GM12878 (cell line): ENCODE data around the gene LBHD1. TPM values are rescaled to one million over a fixed set of nuclear protein-coding genes. Genes with fewer than 3 reads are reported as not detected.
"Not testable (repeated sequence)": the region's sequence is repeated elsewhere in the genome, so short reads cannot be mapped to it uniquely, and the experiment has no call there.

Experiments used
- ATAC-seq: fragments of 200-7000 bp; cut with Tn5 transposase; 3 replicates; pipeline ENCODE4 v1.9.1; 2020; ENCODE audit warnings: mild to moderate bottlenecking, moderate library complexity
- BruUV-seq: library from RNA; stranded (reverse); fragments of 400-500 nt; replicated peaks from 2 replicates; lab custom pipeline; 2021; lab: Mats Ljungman, UMichigan
- CTCF ChIA-PET: fragments of 300-600 bp; sonication (Branson Sonifier 250); formaldehyde crosslinking; extraction: SDS; loops from one replicate; lab custom pipeline; 2021; ENCODE audit warnings: inconsistent platforms; lab: Yijun Ruan, JAX
- POLR2A ChIA-PET: fragments of 350-600 bp; formaldehyde crosslinking; extraction: SDS; loops from one replicate; lab custom pipeline; 2021; ENCODE audit warnings: inconsistent platforms; lab: Charles Lee
- RAD21 ChIA-PET: fragments of 300-600 bp; sonication (Branson Sonifier 250); formaldehyde crosslinking; loops from one replicate; lab custom pipeline; 2023; ENCODE audit warnings: antibody characterized with exemption; ENCODE audit not compliant: unreplicated experiment; lab: Charles Lee
- SMC1A ChIA-PET: fragments of 300-600 bp; sonication (Branson Sonifier 250); formaldehyde crosslinking; loops from one replicate; lab custom pipeline; 2023; ENCODE audit not compliant: unreplicated experiment, uncharacterized antibody; lab: Charles Lee
- DNase-seq: peaks from one replicate; pipeline ENCODE4 v3.0.0-alpha.2; 2011; ENCODE audit warnings: low read depth, low spot score
- FAIRE-seq: peaks from 3 replicates; lab custom pipeline; 2011; peaks lifted over from hg19 to GRCh38; lab: Jason Lieb, UNC
- H2AFZ ChIP-seq: 2 replicates; pipeline ENCODE4 v1.6.0; 2011; ENCODE audit warnings: low read depth, low read length, control low read depth; ENCODE audit not compliant: control insufficient read depth
- H3K27ac ChIP-seq: 2 replicates; pipeline ENCODE4 v1.5.1; 2011; ENCODE audit warnings: control low read depth; ENCODE audit not compliant: control insufficient read depth, insufficient read depth
- H3K27me3 ChIP-seq, 2 experiments: replicated peaks in 1 of 2; 2 replicates each; pipeline versions ENCODE4 v1.6.0 to v1.6.1; 2011; ENCODE audit warnings: low read length in 1 of 2; ENCODE audit not compliant: control insufficient read depth in 2 of 2, insufficient read depth in 2 of 2
- H3K36me3 ChIP-seq, 2 experiments: 2 replicates each; pipeline ENCODE4 v1.5.1; 2011; ENCODE audit warnings: low read length in 1 of 2; ENCODE audit not compliant: control insufficient read depth in 2 of 2, insufficient read depth in 2 of 2
- H3K4me1 ChIP-seq: 2 replicates; pipeline ENCODE4 v1.6.1; 2011; ENCODE audit warnings: mild to moderate bottlenecking, low read length, moderate library complexity, mixed read lengths; ENCODE audit not compliant: control insufficient read depth, insufficient read depth
- H3K4me2 ChIP-seq: 2 replicates; pipeline ENCODE4 v1.6.0; 2011; ENCODE audit warnings: control low read depth; ENCODE audit not compliant: control insufficient read depth, insufficient read depth
- H3K4me3 ChIP-seq: fragments of 200-600 bp; sonication (generic); 2 replicates; pipeline ENCODE4 v1.5.1; 2016
- H3K79me2 ChIP-seq: 2 replicates; pipeline ENCODE4 v1.6.0; 2011; ENCODE audit warnings: low read length; ENCODE audit not compliant: control insufficient read depth, insufficient read depth
- H3K9ac ChIP-seq: 2 replicates; pipeline ENCODE4 v1.8.0; 2011; ENCODE audit warnings: low read length, control low read depth, mixed read lengths; ENCODE audit not compliant: control insufficient read depth, insufficient read depth
- H3K9me3 ChIP-seq: replicated peaks from 3 replicates; pipeline ENCODE4 v1.5.1; 2011; ENCODE audit warnings: mild to moderate bottlenecking, low read length; ENCODE audit not compliant: control insufficient read depth, insufficient read depth
- H4K20me1 ChIP-seq: 2 replicates; pipeline ENCODE4 v1.6.0; 2011; ENCODE audit not compliant: control insufficient read depth, insufficient read depth
- ATF3 ChIP-seq: IDR thresholded peaks from 2 replicates; pipeline ENCODE4 v1.6.1; 2011; ENCODE audit warnings: low read depth, mild to moderate bottlenecking, low read length, moderate library complexity, borderline replicate concordance; ENCODE audit errors: extremely low read depth
- POLR2A ChIP-seq: IDR thresholded peaks from 2 replicates; pipeline ENCODE4 v1.6.1; 2011; ENCODE audit warnings: low read depth, mild to moderate bottlenecking, low read length
- WGBS: methylation state at CpG from one replicate; pipeline ENCODE4 v1.1.6; 2016; ENCODE audit warnings: low lambda C conversion rate; ENCODE audit not compliant: insufficient replicate concordance, insufficient coverage; ENCODE audit errors: missing lambda C conversion rate; 5-methylcytosine and 5-hydroxymethylcytosine counted together
- in situ Hi-C: fragments of 300-500 bp; cut with MboI; formaldehyde crosslinking; loops from 9 replicates; pipeline ENCODE4 v1.14.3; 2018; ENCODE audit warnings: mixed read lengths
- intact Hi-C: fragments of 100-400 bp; cut with micrococcal nuclease; formaldehyde crosslinking; loops from one replicate; pipeline ENCODE4 v1.14.2; 2022; ENCODE audit not compliant: unreplicated experiment
- polyA plus RNA-seq, 11 experiments: library from polyadenylated mRNA; depleted of rRNA in 4 of 11; unstranded in 6 of 11; stranded (reverse) in 5 of 11; fragments of >200 nt; fragmentation: Nextera tagmentation in 4 of 11; fragmentation: Illumina TruSeq in 1 of 11; extraction: Ambion mirVana in 4 of 11; extraction: Trizol in 1 of 11; gene quantifications; 1 replicate in 1 of 11; 2 replicates in 10 of 11; pipeline versions ENCODE4 v1.2.1 to v1.2.3, GENCODE V29; 2011 to 2016; ENCODE audit warnings: inconsistent platforms in 2 of 11, missing spikeins in 2 of 11, low read depth in 1 of 11
- total RNA-seq, 4 experiments: library from RNA; depleted of rRNA in 3 of 4; stranded (reverse); fragments of >200 nt in 3 of 4; fragmentation: Illumina TruSeq in 1 of 4; extraction: Trizol in 1 of 4; gene quantifications; 2 replicates each; pipeline versions ENCODE4 v1.2.1 to v1.2.3, GENCODE V29; 2013 to 2021

Gene LBHD1
- total and polyA plus RNA-seq, 10 of the 15 experiments (the other 5 are each of a cell fraction or from before 2014, with no cell fraction given): 0.79 to 12.0 (median 7.6) TPM

- Histone ChIP-seq H3K9ac (no peak overlapping the region), H2AFZ (no peak overlapping the region), H3K4me1 (peaks cover 18% of the 10 kb centered on the region), H3K4me3 (no peak overlapping the region), H4K20me1 (no peaks in the 10 kb centered on the region; the same call in 1 of the 2 replicates), H3K27ac (no peak overlapping the region), H3K79me2 (peaks cover 34% of the 10 kb centered on the region), H3K36me3 (peaks cover 0 to 10% of the 10 kb centered on the region in 2 experiments; a peak in 1 of 4 replicates), H3K4me2 (no peak overlapping the region; the same call in 1 of the 2 replicates), H3K9me3 (no peaks in the 10 kb centered on the region), H3K27me3 (no peaks in the 10 kb centered on the region)
- ATAC-seq (no peak), FAIRE-seq (no peak), DNase-seq (no peak)
- RAD21 ChIA-PET: interaction anchor here (1.1 kb wide), 1 partner anchor 17 kb away, joined by 3 read pairs; no protein-coding TSS in a partner anchor
- 77% methylated on average over 6 of the region's 6 CpGs for WGBS
- intact Hi-C loops: no loop called here
- in situ Hi-C loops: no loop called here
- CTCF ChIA-PET: interaction anchor here (0.9 to 1.9 kb wide), 6 partner anchors 9 to 286 kb away, joined by 3 to 5 read pairs (median 4); partner anchors contain the start of gene TUT1
- SMC1A ChIA-PET: interaction anchor here (0.6 to 1.4 kb wide), 2 partner anchors 10 to 233 kb away, joined by 3 read pairs; no protein-coding TSS in a partner anchor
- BruUV-seq: no TSS peak
- POLR2A ChIA-PET: interaction anchor here (1.0 to 16.2 kb wide), 4 partner anchors 11 to 85 kb away, joined by 3 to 295 read pairs (median 44); partner anchors contain the start of genes C11orf98, CSKMT, GANAB and INTS5
- no peak for TF ChIP-seq ATF3
- peak; percentile 36; the same call in 1 of the 2 replicates for TF ChIP-seq POLR2A
Measured at GRCh38 chr11:62676698-62677097, 4.6 kb upstream of the LBHD1 start.

- H3K4me2 ChIP-seq, H3K27ac ChIP-seq, intact Hi-C loops, H2AFZ ChIP-seq, H3K4me3 ChIP-seq, H3K9ac ChIP-seq, H3K9me3 ChIP-seq, in situ Hi-C loops, H4K20me1 ChIP-seq, FAIRE-seq, DNase-seq, ATAC-seq, H3K27me3 ChIP-seq, BruUV-seq: not testable (repeated sequence)
- Histone ChIP-seq H3K36me3 (peaks cover 0 to 10% of the 10 kb centered on the region in 2 experiments; a peak in 1 of 4 replicates), H3K79me2 (peaks cover 45% of the 10 kb centered on the region), H3K4me1 (peaks cover 18% of the 10 kb centered on the region)
- CTCF ChIA-PET: interaction anchor here (0.7 to 1.2 kb wide), 2 partner anchors 10 to 95 kb away, joined by 3 to 6 read pairs; partner anchors contain the start of genes C11orf98 and CSKMT
- WGBS: 96% methylated on average over 10 of the region's 10 CpGs
- RAD21 ChIA-PET: interaction anchor here (0.7 kb wide), 1 partner anchor 8 kb away, joined by 3 read pairs; no protein-coding TSS in a partner anchor
- POLR2A ChIA-PET: interaction anchor here (0.6 to 16.2 kb wide), 8 partner anchors 10 to 834 kb away, joined by 3 to 295 read pairs (median 5); partner anchors contain the start of genes C11orf98, CSKMT, GANAB and INTS5
- SMC1A ChIA-PET: interaction anchor here (0.9 kb wide), 1 partner anchor 18 kb away, joined by 3 read pairs; no protein-coding TSS in a partner anchor
Measured at GRCh38 chr11:62675415-62675814, 3.3 kb upstream of the LBHD1 start.
